NCI-H2107 (cell line): ENCODE results near the gene HCAR2.
A peak's percentile ranks its signal among the peaks of the same experiment; 100 is the strongest.
"Not testable (repeated sequence)": the region's sequence is repeated elsewhere in the genome, so short reads cannot be mapped to it uniquely, and the experiment has no call there.

Experiments used
- DNase-seq: peaks from one replicate; lab custom pipeline; 2025; lab: John Stamatoyannopoulos, UW

HCAR2 gene

GRCh38 chr12:122716658-122717057 is 13.5 kb upstream of the HCAR2 start, which contains the start of gene HCAR3:
Gene HCAR3 (minus strand): TSS chr12:122716811. CDS start chr12:122716737, 74 bp downstream.
- DNase-seq = not testable (repeated sequence)

GRCh38 chr12:122715211-122715610 is 12.1 kb upstream of the HCAR2 start:
- DNase-seq = not testable (repeated sequence)

GRCh38 chr12:122713491-122714188 is 10.5 kb upstream of the HCAR2 start:
- not testable (repeated sequence) for DNase-seq

- DNase-seq = not testable (repeated sequence)
Measured at GRCh38 chr12:122711266-122711665, 8.1 kb upstream of the HCAR2 start.

- DNase-seq = not testable (repeated sequence)
Measured at GRCh38 chr12:122710341-122710740, 7.2 kb upstream of the HCAR2 start.

- not testable (repeated sequence) for DNase-seq
Measured at GRCh38 chr12:122709287-122709686, 6.1 kb upstream of the HCAR2 start.

- DNase-seq = not testable (repeated sequence)
Measured at GRCh38 chr12:122703841-122704240, 684 bp upstream of the HCAR2 start.

- DNase-seq = not testable (repeated sequence)
Measured at GRCh38 chr12:122701481-122701880, 1.7 kb downstream of the HCAR2 start.

GRCh38 chr12:122700038-122700710 is 3.0 kb downstream of the HCAR2 start:
- DNase-seq = not testable (repeated sequence)

GRCh38 chr12:122696922-122697321 is 6.2 kb downstream of the HCAR2 start:
- DNase-seq = not testable (repeated sequence)

- DNase-seq = no peak
Measured at GRCh38 chr12:122691566-122691965, 11.6 kb downstream of the HCAR2 start.

- DNase-seq = no peak
Measured at GRCh38 chr12:122688291-122688690, 14.9 kb downstream of the HCAR2 start.

- DNase-seq = peak; percentile 31
Measured at GRCh38 chr12:122687086-122687485, 16.1 kb downstream of the HCAR2 start.

GRCh38 chr12:122686538-122686937 is 16.6 kb downstream of the HCAR2 start:
- no peak for DNase-seq

- DNase-seq = no peak
Measured at GRCh38 chr12:122684297-122684813, 18.8 kb downstream of the HCAR2 start.

- no peak for DNase-seq
Measured at GRCh38 chr12:122681814-122682213, 21.3 kb downstream of the HCAR2 start.

GRCh38 chr12:122680989-122681388 is 22.2 kb downstream of the HCAR2 start:
- not testable (repeated sequence) for DNase-seq

GRCh38 chr12:122676781-122677180 is 26.4 kb downstream of the HCAR2 start:
- DNase-seq = not testable (repeated sequence)

- DNase-seq = not testable (repeated sequence)
Measured at GRCh38 chr12:122676015-122676414, 27.1 kb downstream of the HCAR2 start.

GRCh38 chr12:122672515-122672914 is 30.6 kb downstream of the HCAR2 start:
- DNase-seq = no peak

- DNase-seq = no peak
Measured at GRCh38 chr12:122669397-122670070, 33.6 kb downstream of the HCAR2 start.

GRCh38 chr12:122668268-122668667 is 34.9 kb downstream of the HCAR2 start:
- no peak for DNase-seq
